NCI-H446 (cell line): ENCODE data around the gene MDH1.
"Not testable (repeated sequence)": the region's sequence is repeated elsewhere in the genome, so short reads cannot be mapped to it uniquely, and the experiment has no call there.

Source experiments
- DNase-seq, 2 experiments: peaks; one replicate each; lab custom pipeline; 2025; lab: John Stamatoyannopoulos, UW

MDH1 gene

DNA sequence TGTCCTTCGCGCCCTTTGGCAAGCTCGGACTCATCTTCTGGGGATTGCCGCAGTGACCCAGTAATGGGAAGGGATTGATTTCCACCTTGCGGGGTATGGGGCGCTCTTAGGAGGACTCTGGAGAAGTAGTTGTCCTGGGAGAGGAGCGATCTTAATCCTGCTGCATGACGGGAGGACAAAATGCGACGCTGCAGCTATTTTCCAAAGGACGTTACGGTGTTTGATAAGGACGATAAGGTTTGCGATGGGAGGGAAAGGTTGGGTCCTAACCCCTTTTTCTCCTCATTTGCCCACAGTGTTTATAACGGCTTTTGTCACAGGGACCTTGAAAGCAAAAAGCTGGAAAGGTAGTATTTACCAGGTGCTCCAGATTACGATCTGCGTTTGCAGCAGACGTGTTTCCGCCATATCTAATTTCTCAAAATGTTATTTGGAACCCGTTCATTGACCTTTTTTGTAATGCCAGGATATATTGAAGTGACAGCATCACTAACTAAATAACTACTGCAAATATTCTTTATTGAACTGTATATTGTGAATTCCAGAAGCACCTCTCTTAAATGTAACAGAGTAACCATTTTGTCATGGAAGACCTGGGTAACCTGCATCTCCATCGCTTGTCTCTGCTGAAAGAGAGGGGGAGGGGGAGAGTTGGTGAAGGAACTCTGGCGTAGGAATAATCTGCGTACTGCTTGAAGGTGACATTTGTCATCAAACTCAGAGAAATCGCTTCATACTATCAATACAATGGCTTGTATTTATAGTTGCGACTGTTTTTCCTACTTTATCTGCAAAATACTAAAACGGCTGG, 590 bp downstream of the MDH1 start:
- no peak for DNase-seq

DNA sequence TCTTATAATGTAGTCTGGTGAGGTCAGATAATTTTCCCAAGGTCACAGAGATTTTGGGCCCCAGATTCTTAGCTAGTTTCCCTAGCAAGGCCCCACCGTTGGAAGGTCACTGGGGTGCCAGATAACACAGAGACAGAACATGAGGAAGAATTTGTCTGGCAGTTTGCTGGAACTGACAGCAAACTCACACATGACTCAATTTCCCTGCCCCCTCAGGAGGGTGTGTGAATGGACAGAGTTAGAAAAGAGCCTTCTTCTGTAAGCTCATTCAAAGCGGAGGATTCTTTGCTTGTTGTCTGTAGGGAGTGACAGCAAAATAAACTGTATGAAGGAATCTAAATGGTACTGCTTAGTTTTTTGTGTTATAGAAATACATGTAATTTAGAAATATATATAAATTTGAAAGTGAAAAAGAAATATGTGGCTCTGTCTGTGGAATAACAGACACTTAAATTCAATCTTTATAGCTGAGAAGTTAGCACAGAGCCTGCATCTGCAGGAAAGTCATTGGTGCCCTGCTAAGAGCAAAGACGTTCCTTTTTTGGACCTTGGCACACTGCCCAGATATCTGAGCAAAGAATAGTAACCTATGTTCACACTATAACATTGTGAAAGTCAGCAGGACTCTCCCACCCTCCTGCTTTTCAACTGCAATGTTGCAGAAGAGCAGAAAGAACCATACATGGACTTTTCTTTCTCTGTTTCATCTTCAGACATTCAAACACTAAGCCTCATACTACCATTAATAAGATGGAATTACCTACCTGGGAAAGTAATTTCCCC, 2.1 kb downstream of the MDH1 start:
- DNase-seq: peak in 1 of 2 experiments; percentile 8

DNA sequence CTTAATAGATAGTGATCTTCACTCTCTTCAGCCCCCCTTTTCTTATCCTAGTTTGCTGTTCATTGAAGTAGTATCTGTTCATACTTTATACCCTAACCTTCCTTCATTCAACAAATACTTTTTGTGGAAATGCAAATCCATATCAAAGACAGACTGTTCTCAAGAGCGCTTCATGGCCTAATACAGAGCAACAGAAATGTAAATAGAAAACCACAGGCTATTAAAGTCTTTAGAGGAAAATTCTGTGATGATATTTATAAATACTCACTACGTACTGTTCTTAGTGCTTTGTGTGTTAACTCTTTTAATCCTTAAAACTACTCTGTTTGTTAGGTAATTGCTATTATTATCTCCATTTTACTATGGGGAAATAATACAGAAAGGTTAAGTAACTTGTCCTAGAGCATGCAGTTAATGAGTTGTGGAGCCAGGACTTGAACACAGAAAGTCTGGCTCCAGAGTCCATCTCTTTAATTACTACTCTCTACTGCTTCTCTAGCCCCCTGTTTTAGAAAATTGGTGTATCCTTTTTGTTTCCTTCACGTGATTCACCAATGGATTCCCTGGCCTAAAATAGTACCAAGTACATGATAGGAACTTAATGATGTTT, 2.9 kb downstream of the MDH1 start:
- DNase-seq: no peak

DNA sequence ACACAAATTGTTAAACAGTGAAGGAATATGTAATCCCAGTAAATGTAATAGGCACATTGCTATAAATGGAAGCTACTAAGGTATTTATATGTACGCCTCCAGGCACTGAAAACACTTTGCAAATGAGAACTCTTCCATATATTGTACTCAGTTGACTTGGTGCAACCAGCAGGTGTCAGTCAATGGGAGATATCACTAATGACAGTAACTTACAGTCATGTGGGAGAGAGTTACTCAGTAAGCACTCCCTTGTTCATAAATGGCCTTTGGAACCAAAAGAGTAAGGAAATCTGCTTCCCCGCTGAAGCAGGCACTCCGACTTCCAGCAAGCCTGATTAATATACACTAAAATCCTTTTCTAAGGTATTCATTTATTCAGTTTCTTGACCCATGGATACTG, 5.9 kb downstream of the MDH1 start:
- DNase-seq: no peak

DNA sequence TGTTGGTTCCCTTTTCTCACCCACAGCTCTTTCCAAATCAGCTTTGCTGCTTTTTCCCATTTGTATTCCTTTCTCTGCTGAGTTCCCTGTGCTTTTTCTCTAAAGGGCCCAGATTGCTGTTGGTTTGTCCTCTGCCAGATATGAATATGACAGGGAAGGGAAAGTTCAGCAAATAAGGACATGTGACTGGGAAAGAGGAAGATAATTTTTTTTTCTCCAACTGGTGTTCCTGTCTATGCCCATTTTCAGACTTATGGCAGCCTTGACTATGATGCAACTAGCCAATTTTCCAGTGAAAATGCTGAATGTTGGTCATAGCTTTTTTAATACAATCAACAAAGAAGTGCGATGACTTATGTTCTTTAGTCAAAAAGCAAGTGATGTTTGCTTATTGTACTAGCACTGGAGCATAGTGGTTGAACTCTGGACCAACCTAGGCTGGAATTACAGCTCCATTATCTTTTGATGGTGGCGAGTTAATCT, 7.7 kb downstream of the MDH1 start:
- no peak for DNase-seq

DNA sequence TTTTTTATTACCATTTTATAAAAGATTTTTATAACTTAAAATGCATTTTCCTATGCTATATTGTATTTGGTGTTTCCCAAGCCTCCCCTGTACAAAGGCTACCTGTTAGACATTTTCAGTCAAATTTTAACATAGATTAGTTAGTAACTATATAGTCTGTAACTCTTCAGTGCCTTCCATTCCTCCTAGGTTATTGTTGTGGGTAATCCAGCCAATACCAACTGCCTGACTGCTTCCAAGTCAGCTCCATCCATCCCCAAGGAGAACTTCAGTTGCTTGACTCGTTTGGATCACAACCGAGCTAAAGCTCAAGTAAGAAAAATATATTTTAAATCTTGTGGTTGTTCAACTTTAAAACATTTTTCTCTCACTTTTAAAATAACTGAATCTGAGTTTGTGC, 10.2 kb downstream of the MDH1 start:
- DNase-seq: no peak

DNA sequence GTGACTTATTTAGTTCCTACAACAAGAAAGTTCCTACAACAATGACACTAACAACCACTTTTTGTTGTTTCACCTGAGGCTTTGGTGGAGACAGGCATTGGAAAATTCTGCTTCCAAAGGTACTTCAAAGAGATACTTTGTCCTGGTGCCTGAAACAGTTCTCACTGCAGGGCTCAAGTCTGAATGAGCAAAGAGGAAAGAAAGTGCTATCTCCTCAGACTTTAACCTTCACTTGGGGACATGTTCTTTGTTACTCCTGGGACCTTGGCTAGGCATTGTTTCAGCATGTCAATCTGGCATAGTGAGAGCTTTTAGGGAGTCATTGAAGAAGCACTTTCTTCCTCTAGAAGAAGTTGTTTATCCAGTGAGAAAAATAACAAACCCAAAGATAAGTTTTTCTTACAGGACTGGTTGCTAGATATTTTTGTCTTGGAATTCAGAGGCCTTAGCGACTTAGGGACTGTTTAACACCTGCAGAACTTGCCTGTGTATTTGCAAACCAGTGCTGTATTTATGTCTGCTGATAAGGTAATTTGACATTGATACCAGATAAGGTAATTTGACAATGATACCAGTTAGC, 12.2 kb downstream of the MDH1 start:
- no peak for DNase-seq

DNA sequence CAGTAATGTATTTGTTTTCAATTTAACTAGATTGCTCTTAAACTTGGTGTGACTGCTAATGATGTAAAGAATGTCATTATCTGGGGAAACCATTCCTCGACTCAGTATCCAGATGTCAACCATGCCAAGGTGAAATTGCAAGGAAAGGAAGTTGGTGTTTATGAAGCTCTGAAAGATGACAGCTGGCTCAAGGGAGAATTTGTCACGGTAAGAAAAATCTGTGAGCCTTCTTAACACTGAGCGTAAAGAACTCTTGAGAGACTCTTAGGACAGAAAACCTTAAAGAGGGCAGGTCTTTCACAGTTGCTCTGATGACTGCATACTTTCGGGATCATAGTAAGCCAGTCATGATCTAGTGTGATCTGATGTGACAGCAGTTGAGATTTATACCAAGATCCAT, 15.9 kb downstream of the MDH1 start:
- DNase-seq: no peak

DNA sequence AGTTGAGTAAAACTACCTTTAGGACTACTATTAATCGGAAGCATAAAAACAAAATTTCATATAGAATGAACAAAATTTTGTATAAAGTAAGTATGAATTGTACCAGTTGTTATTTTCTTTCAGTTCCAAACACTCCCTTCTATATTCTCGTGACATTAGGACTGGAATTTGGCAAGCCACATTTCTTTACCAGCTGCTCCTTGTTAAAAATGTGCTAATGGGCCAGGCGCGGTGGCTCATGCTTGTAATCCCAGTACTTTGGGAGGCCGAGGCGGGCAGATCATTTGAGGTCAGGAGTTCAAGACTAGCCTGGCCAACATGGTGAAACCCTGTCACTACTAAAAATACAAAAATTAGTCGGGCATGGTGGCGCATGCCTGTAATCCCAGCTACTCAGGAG, 20.1 kb downstream of the MDH1 start:
- peak in 1 of 2 experiments; percentile 31 for DNase-seq

DNA sequence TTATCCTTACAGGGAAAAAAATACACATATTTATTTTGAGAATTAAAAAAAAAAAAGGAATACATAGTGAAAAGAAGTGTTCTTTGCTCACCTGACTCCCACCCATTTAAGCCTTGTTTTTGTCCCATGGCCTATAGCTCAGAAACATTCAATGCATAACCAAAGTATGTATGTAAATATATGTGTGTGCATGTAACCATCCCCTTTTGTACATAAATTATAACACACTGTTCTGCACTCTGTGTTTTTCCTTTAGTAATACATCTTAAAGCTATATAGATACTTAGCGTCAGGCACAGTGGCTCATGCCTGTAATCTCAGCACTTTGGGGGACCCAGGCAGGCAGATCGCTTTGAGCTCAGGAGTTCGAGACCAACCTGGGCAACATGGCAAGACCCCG, 21.8 kb downstream of the MDH1 start:
- no peak for DNase-seq

DNA sequence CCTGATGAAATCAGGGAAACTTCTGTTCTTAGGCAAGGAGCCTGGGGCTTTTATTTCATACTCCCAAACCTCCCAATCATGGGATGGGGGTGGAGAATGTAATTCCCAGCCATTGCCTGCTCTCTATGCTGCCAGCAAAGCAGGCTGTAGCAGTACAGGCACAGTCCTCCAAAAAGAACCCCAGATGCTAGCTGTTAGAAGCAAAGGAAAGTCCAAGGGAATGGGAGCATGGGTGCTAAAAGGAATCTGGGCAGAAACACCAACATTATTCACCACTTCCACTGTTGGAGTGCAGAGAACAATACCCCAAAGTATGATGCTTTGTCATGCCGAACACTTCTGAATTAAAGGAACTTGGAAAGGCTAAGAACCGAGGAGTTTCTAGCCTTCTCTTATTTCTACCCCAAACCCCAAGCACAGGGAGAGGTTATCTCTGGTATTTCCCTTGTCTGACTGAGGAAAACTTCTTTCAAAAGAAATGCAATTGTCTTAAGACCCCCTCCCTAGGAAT, 24.7 kb downstream of the MDH1 start:
- no peak for DNase-seq

DNA sequence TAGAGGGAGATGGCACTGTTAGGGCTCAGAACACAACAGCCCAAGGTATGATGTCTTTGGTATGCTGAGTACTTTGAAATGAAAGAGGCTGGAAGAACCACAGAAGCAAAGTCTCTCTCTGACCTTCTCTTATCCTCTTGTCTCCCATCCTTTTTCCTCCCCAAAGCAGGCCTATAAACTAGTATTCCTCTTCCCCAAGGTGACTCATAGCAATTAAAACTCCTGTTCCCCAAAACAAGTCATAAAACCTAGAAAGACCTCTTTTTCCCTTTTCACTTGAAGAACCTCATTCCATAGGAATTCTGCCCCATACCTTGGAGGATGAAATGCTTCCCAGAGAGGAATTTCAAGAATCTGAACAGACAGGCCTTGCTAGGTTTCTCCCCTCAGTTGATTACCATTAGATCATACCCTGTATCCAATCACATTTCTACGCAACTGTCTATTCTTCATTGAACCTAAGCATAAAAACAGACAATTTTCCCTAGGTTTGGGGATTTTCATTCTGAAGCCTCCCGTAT, 25.7 kb downstream of the MDH1 start:
- no peak for DNase-seq

DNA sequence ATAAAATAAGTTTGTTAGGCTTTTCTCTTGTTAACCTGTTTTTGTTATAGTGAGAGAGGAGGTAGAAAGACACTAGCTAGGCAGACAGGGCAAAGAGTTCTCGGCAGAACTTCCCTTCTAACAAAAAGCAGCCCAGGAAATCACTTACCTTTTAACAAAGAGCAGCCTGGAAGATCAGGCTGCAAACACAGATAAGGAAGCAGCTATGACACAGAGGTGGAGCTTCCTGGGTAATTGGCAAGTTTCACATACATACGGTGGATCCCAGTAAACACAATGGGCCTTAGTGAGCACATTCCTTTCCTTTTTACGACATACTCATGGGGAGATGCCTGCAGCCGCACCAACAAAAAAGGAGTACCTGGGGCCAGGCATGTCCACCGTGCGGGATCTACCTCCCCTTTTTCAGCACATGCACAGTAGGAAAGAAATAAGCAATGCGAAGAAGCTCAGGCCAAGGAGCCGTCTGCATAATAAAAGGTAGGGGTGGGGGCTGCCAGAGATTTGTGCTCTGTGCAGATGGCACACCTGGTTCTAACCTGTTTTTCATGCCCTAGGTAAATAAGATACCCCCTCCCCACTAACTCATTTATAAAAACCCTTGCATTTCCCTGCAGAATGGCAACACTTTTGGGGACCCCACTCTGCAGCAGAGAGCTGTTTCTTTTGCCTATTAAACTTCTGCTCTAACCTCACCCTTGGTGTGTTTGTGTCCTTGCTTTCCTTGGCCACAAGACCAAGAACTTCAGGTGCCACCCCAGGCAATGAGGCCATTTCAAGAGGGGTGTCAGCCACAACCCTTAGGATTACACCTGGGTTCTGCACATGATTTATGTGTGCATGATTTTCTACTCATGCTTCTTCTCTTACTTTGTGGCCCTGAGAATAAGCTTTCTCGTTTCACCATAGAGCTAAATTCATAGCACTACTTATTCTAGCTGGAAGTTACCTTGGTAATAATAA, 26.5 kb downstream of the MDH1 start:
- DNase-seq: no peak

DNA sequence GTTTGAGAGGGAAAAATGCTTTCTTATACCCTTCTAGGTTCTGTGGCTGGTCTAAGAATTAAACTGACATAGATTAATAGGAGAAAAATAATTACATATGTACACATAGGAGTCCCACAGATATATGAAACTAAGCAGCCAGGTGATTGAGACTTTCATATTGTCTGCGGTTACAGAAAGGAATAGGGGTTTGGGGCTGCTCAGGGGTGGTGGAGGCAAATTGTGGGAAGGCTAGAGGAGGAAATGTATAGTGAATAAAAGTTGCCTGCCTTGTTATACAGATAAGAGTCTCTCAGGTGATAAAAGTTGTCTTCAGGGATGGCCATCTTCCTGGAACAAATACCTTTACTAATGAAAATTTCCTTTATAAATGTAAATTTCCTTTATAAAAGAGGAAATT, 28.6 kb downstream of the MDH1 start:
- no peak for DNase-seq

DNA sequence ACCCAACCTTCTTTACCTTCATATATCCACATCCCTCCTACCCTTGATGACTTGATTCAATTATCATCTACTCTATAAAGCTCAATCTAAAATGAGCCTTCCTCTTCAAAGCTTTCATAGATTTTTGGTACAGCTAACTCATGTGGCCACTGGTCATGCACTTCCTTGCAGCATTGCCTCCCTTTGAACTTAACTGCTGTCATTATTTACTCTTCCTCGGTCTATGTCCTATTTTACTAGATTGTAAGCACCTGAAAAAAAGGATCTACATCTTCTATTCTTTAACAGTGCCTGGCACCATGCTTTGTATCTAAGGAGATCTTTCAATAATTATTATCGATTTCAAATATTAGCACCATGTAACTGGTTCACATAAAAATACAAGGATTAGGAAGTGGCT, 30.6 kb downstream of the MDH1 start:
- DNase-seq: no peak

DNA sequence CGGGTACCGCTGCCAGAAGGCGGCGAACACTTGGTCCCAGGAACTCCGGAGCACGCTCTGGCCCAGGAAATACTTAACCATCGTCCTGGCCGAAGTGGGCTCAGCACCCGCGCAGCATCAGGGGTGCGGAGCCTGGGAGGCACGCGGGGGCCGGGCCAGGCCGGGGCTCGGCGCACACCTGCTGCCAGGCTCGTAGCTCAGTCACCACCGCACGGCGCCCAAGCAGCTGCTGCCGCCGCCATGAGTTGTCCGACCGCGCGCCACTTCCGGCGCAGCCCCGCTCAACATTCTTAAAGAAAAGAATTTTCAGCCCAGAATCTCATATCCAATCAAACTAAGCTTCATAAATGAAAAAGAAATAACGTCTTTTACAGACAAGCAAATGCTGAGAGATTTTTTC, 34.0 kb downstream of the MDH1 start:
- no peak for DNase-seq

DNA sequence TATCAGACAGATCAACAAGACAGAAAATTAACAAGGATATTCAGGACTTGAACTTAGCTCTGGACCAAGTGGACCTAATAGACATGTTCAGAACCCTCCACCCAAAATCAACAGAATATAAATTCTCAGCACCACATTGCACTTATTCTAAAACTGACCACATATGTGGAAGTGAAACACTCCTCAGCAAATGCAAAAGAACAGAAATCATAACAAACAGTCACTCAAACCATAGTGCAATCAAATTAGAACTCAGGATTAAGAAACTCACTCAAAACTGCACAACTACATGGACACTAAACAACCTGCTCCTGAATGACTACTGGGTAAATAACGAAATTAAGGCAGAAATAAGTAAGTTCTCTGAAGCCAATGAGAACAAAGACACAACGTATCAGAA, 35.0 kb downstream of the MDH1 start:
- not testable (repeated sequence) for DNase-seq

DNA sequence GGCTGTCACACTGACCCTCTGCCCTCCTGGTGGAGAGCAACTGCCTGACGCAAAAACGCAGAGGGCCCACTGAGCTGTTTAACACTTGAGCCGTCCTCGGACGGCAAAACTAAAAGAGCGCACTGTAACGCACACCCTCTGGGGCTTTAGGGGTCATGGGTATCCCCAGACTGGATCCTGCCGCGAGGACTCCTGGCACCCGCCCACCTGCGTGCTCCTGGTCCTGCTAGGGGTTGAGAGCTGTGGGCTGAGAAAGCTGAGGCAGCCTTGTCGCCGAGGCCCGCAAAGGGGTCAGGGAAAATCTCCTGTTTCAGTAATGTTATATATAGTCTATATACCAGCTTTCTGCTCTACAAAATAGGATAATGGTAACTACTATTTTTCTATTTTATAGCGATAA, 39.1 kb downstream of the MDH1 start:
- no peak for DNase-seq

DNA sequence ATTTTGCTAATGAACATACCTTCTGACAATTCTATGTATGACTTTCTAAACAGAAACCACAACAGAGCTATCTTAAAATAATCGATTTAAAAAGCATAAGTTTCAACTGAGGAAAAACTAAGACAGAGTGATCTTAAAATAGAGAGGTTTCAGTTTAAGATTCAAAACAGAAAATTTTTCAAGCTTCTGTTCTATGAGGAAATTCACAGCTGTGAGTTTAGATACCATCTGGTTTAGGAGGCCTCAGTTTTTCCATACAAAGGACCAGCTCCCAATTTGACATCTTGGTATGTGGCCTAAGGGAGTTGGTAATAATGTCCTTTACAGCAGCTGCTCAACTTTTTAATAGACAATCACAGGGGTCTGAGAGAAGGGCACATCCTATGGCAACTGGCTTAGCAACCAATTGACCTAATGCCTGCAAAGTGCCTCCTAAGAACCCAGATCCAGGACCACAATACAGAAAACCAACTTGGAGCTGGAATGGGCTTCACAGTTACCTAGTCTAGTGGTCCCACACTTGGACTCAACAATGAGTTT, 39.7 kb downstream of the MDH1 start:
- no peak for DNase-seq

DNA sequence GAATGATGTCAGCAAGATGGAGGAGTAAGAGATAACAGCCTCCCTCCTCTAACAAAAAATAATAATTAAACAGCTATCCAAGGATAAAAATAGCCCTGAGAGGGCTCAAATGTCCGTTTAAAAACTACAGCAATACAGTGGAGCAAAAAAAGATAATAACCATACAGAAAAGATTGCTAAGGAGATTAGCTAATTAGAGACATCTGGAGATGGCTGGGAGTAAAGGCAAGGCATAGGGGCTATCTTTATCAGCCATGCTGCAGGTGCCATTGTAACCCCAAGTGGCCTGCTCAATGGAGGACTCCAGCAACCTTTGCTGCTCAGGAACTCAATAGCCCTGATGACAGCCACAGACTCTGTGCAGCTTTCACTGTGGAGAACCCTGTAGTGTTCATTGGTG, 42.7 kb downstream of the MDH1 start:
- DNase-seq: no peak

DNA sequence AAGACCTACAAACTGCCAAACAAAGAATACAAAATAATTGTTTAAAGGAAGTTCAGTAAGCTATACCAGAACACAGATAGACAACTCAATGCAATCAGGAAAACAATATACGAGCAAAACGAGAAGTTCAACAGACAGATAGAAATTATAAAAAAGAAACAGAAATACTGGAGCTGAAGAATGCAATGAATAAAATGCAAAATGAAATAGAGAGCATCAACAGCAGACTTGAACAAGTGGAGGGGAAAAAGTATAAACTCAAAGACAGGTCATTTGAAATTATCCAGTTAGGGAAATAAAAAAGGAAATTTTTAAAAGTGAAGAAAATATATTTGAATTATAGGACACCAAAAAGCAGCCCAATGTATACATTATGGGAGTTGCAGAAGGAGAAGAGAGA, 43.6 kb downstream of the MDH1 start:
- DNase-seq: no peak
